Ishikawa (cell line): Measurements from ENCODE around the gene TRPM2.

Source experiments
- NFIC ChIP-seq: IDR thresholded peaks from 2 replicates; pipeline ENCODE4 v1.6.1; 2012
- REST ChIP-seq: IDR thresholded peaks from 2 replicates; pipeline ENCODE4 v1.6.1; 2012; ENCODE audit warnings: low read depth, mild to moderate bottlenecking
- TAF1 ChIP-seq: IDR thresholded peaks from 2 replicates; pipeline ENCODE4 v1.6.1; 2012; ENCODE audit warnings: low read depth, mild to moderate bottlenecking
- TEAD4 ChIP-seq: IDR thresholded peaks from 2 replicates; pipeline ENCODE4 v1.6.1; 2012
- YY1 ChIP-seq: IDR thresholded peaks from 2 replicates; pipeline ENCODE4 v1.6.1; 2012; ENCODE audit warnings: low read depth

GRCh38 chr21:44310628-44311507 is 42.6 kb upstream of the TRPM2 start:
- TF ChIP-seq TAF1 (no peak), NFIC (no peak), REST (no peak), YY1 (no peak), TEAD4 (no peak)
